HUES6 (cell line): Measurements from ENCODE around the gene EBF3.

Experiments
- H3K27ac ChIP-seq: 2 replicates; pipeline ENCODE4 v1.7.0; 2013; ENCODE audit warnings: low read depth, mild to moderate bottlenecking, low read length, inconsistent platforms
- H3K27me3 ChIP-seq: 2 replicates; pipeline ENCODE4 v1.6.1; 2013; ENCODE audit warnings: low read length; ENCODE audit not compliant: control insufficient read depth, insufficient read depth
- H3K36me3 ChIP-seq: 2 replicates; pipeline ENCODE4 v1.6.1; 2013; ENCODE audit warnings: low read length; ENCODE audit not compliant: control insufficient read depth, insufficient read depth
- H3K4me1 ChIP-seq: 2 replicates; pipeline ENCODE4 v1.6.1; 2013; ENCODE audit warnings: low read length; ENCODE audit not compliant: control insufficient read depth, insufficient read depth
- H3K4me3 ChIP-seq: 2 replicates; pipeline ENCODE4 v1.5.1; 2013; ENCODE audit warnings: low read depth, low read length
- H3K9ac ChIP-seq: one replicate; pipeline ENCODE4 v1.6.1; 2013; ENCODE audit warnings: mild to moderate bottlenecking, low read length
- H3K9me3 ChIP-seq: 2 replicates; pipeline ENCODE4 v1.6.1; 2013; ENCODE audit warnings: low read depth, low read length; ENCODE audit not compliant: control insufficient read depth, insufficient read depth

The EBF3 gene

DNA sequence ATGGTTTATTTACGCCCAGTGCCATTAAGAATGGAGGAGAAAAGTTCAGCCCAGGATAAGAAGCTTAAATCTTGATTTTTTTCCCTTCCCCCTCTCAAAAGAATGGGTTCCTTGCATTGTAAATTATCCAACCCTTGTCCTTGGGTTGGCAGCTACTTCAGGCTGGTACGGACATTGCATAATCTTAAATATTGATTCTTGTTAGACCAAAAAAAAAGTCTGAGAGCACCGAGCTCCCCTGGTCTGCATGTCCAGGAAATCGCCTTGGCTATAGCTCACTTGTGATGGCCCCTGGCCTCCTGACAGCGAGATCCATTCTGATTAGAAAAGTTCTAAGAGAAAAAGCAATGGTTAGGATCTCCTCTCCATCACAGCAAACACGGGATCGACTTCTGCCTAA, 151.7 kb downstream of the EBF3 start:
- H3K36me3 ChIP-seq = no peaks in the 10 kb centered on the region
- peaks cover under 1% of the 10 kb centered on the region; the same call in 1 of the 2 replicates for H3K9me3 ChIP-seq
- no peak overlapping the region for H3K9ac ChIP-seq
- no peaks in the 10 kb centered on the region for H3K27me3 ChIP-seq
- H3K27ac ChIP-seq = no peak overlapping the region
- no peak overlapping the region for H3K4me3 ChIP-seq
- H3K4me1 ChIP-seq = no peaks in the 10 kb centered on the region

DNA sequence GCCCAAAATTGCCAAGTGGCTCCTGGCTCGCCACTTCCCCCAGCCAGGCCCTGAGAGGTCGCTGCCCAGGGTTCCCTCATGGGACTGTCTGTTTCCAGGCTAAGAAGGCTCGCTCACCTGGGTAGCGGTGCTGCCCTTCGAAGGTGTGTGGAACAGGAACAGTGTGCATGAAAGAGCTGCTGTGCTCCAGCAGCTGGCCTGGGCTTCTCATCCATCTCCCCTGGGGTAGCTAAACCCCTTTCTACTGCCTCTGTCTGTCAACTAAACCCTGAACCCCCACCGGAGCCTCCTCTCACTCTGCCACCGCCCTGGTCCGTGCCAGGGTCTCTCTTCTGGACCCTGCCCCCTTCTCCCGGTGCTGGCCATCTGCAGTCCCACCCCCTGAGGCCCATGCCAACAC, 152.9 kb downstream of the EBF3 start:
- no peak overlapping the region for H3K4me3 ChIP-seq
- no peak overlapping the region for H3K9ac ChIP-seq
- no peaks in the 10 kb centered on the region for H3K27me3 ChIP-seq
- no peaks in the 10 kb centered on the region for H3K36me3 ChIP-seq
- H3K27ac ChIP-seq = no peak overlapping the region
- no peaks in the 10 kb centered on the region for H3K9me3 ChIP-seq
- H3K4me1 ChIP-seq = no peaks in the 10 kb centered on the region

DNA sequence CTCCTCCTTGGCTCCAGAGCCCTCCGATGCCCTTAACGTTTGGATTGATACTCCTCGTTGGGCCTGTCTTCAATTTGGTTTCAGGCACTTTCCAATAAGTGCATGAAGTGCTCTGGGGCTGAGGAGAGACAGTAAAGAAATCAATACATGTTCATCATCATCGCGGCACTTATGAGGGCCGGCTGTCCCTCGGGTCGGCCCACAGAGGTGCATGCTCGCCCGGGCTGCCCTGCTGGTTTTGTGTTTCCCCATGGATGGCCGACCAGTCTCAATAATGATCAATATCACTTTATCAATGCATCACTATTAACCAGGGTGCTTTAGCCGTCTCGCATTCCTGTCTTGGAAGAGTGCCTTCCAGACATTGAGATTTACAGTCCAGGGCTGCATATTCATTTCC, 154.2 kb downstream of the EBF3 start:
- Histone ChIP-seq H3K27me3 (no peaks in the 10 kb centered on the region), H3K9me3 (peaks cover 9% of the 10 kb centered on the region), H3K4me1 (no peaks in the 10 kb centered on the region), H3K36me3 (no peaks in the 10 kb centered on the region), H3K9ac (no peak overlapping the region), H3K27ac (no peak overlapping the region), H3K4me3 (no peak overlapping the region)

DNA sequence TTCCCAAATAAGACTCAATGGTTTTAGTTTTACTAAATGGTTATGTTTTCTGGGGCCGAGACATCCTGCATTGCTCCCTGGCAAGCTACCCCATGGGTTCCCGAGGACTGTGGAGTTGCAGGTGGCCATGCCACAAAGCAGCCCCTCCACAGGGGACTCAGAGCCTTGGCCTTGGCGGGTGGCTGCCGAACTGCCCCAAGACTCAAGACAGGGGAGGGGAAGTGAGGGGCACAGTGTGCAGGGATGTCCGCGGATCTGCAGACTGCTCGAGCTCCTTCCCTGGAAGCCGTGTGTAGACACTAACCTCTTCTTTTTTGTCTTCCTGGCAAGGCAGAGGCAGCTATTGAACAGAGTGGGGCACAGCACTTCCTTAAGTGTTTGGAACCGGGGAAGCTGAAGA, 154.6 kb downstream of the EBF3 start:
- H3K36me3 ChIP-seq = no peaks in the 10 kb centered on the region
- H3K9me3 ChIP-seq = peaks cover 9% of the 10 kb centered on the region
- H3K4me3 ChIP-seq = no peak overlapping the region
- H3K4me1 ChIP-seq = no peaks in the 10 kb centered on the region
- H3K27ac ChIP-seq = no peak overlapping the region
- H3K9ac ChIP-seq = no peak overlapping the region
- H3K27me3 ChIP-seq = no peaks in the 10 kb centered on the region

DNA sequence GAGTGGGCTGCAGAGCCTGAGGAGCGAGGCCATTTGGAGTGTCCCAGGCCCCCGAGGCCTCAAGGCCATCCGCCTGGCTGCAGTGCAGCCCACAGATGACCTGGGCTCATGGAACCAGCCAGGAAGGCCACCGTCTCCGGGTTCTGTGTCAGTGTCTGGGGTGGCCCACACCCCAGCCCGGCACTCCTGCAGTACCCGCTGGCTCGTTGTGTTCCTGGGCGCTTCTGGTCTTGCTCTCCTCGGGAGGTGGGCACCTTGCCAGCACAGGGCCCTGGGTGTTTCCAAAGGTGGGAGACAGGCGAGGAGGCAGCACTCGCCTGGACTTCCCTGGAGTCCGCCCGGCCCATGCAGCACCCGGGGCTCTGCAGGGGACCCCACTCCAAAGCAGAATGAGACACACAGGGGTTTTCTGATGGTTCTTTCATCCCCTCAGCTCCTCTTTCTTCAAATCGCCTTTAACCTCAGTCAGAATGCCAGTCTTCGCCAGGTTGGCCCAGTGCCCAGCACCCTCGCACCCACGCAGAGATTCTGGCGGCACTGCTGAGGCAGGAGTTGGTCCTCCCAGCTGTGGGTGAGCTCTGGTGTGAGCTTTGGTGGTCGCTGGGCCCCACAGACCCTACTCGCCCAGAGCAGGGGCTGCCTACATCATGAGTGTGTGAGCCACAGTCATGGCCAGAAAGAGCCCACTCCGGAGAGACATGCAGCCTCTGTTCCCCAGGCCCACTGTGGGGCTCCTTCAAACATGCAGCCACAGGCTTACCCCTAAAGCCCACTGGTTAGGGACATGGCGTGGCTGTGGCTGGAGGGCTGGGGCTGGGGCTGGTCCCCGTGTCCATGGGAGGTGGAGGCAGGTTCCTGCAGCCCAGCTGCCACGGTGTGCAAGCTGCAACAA, 155.7 kb downstream of the EBF3 start:
- no peaks in the 10 kb centered on the region for H3K36me3 ChIP-seq
- H3K4me3 ChIP-seq = no peak overlapping the region
- H3K9ac ChIP-seq = no peak overlapping the region
- H3K9me3 ChIP-seq = peaks cover 16% of the 10 kb centered on the region
- H3K27ac ChIP-seq = no peak overlapping the region
- H3K27me3 ChIP-seq = no peaks in the 10 kb centered on the region
- H3K4me1 ChIP-seq = no peaks in the 10 kb centered on the region

DNA sequence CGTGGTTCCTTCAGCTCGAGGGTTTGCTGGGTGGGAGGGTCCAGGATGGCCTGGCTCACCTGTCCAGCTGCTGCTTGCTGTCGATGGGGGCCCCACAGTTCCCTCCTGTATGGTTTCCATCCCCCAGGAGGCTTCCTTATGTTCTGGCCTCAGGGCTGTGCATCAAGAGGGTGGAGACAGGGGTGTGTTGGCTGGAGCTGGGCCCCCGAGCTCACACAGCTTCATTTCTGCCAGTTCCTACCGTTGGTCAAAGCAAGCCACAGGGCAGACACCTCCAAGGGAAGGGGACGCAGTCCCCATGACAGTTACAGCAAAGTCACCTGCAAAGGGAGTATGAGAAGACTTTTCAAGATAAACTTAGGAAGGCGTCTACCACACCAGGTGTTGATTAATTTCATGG, 156.9 kb downstream of the EBF3 start:
- Histone ChIP-seq H3K4me3 (no peak overlapping the region), H3K9me3 (peaks cover 21% of the 10 kb centered on the region), H3K9ac (no peak overlapping the region), H3K36me3 (no peaks in the 10 kb centered on the region), H3K4me1 (no peaks in the 10 kb centered on the region), H3K27ac (no peak overlapping the region), H3K27me3 (no peaks in the 10 kb centered on the region)

DNA sequence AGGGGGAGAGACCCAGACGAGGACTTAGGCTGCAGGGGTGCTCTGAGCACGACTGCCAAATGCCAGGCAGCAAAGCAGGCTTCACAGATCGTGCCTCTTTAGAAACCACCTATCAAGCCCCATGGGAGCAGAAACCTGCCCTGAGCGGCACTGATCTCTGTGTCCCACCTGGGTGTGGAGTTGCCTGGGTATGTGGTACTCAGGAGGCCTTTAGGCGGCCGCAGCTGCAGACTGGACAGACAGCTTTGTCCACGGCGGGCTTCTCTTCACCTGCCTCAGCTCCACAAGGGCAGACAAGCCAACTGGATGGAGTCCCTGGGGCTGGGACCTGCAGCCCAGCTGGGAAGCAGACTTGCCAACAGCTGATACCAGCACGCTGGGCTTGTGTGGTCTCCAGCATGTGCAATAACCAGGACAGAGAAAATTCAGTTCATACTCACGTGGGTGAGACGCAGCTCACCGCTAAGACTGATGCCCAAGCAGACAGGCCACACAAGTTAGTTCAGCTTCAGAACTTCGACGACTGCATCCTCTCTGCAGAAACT, 163.2 kb downstream of the EBF3 start:
- H3K9me3 ChIP-seq = peaks cover 19% of the 10 kb centered on the region
- H3K36me3 ChIP-seq = no peaks in the 10 kb centered on the region
- no peak overlapping the region for H3K9ac ChIP-seq
- H3K27me3 ChIP-seq = no peaks in the 10 kb centered on the region
- no peak overlapping the region for H3K4me3 ChIP-seq
- H3K27ac ChIP-seq = no peak overlapping the region
- no peaks in the 10 kb centered on the region for H3K4me1 ChIP-seq

DNA sequence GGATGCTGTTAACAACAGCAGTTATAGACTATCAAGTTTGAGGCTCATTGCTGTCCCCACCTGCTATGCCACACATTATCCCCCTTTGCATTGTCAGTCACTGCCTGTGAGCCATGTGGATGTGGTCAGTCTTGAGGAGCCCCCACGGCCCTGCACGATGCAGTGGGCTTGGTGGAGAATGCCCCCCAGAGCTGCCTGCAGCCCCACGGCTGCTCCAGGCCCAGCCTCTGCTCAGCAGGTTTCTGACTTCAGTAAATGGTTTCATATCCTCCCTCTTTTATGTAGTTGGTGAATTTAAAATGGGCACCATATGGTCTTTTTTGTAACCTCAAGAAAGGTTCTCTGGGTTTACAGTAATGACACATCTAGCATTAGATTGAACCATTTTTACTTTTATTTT, 164.1 kb downstream of the EBF3 start:
- no peaks in the 10 kb centered on the region for H3K27me3 ChIP-seq
- no peaks in the 10 kb centered on the region for H3K36me3 ChIP-seq
- H3K9me3 ChIP-seq = peaks cover 12% of the 10 kb centered on the region
- no peaks in the 10 kb centered on the region for H3K4me1 ChIP-seq
- no peak overlapping the region for H3K27ac ChIP-seq
- H3K9ac ChIP-seq = no peak overlapping the region
- H3K4me3 ChIP-seq = no peak overlapping the region

DNA sequence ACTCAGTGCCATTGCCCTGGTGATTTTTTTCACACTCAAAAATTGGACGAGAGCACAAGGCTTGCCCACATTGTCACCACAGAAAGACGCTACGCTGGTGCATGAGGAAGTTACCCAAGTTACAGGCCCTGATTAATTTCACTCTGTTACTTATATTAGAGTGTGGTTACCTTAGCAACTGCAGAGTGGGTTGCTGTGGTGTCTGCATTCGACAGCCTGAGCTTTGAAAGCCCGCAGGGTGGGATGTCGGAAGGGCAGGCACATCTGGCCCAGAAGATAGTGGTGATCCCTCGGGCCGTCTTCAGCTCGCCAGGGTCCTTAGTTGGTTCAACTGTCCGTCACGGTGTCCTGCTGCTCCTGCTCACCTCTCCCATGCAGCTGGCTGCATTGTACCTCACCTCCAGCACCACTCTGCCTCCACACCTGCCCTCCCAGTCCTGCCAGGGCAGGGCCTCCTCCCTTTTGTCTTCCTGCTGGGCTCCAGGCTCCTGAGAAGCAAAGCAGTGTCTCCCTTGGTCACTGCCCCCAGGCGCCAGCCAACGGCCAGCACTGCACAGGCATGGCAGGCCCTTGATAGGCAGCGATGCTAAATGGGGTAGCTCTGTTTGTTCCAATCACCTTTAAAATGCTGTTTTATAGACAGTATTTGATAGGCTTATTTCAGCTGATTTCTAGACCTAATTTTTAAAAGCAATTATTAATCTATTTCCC, 167.2 kb downstream of the EBF3 start:
- H3K9me3 ChIP-seq = no peaks in the 10 kb centered on the region
- no peaks in the 10 kb centered on the region for H3K4me1 ChIP-seq
- H3K36me3 ChIP-seq = no peaks in the 10 kb centered on the region
- H3K9ac ChIP-seq = no peak overlapping the region
- no peak overlapping the region for H3K4me3 ChIP-seq
- H3K27ac ChIP-seq = no peak overlapping the region
- H3K27me3 ChIP-seq = no peaks in the 10 kb centered on the region

DNA sequence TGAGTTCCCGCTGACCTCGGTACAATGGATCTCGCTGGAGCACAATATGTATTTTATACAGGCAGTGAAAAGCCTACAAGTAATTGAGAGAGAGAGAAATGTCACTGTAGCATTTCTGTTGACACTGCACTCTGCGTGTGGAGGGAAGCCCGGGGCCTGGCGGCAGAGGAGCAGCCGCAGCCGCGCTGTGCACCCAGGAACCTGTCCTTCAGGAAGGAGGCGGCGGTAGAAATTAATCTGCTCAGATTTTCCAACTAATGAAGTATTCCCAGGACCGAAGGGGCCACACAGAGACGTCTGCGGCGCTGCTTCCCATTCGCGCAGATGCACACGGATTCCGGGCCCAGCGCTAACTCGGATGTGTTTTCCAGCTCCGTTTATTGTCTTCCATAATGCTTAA, 170.1 kb downstream of the EBF3 start:
- Histone ChIP-seq H3K9me3 (no peaks in the 10 kb centered on the region), H3K9ac (no peak overlapping the region), H3K27ac (no peak overlapping the region), H3K4me1 (no peaks in the 10 kb centered on the region), H3K27me3 (no peaks in the 10 kb centered on the region), H3K36me3 (no peaks in the 10 kb centered on the region), H3K4me3 (no peak overlapping the region)

DNA sequence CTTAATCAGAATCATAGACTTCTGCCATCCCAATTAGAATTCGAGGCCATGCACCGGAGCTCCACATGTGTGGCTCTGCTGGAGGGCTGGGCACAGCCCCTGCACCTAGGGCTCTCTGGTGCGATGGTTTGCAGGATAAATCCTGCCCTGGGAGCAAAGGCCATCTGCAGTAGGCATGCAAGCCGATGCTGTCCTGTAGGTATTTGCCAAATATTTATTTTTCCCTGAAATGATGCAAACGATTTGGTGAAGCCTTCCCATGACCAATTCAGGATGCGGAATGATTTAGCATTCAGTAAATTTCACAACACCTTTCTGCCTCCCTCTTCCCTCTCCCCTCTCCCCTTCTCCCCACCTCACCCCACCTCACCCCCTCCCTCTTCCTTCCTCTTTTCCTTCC, 170.6 kb downstream of the EBF3 start:
- Histone ChIP-seq H3K27ac (no peak overlapping the region), H3K4me3 (no peak overlapping the region), H3K4me1 (no peaks in the 10 kb centered on the region), H3K9me3 (no peaks in the 10 kb centered on the region), H3K36me3 (no peaks in the 10 kb centered on the region), H3K27me3 (no peaks in the 10 kb centered on the region), H3K9ac (no peak overlapping the region)
